Endothelial cell (in vitro differentiated cells): ENCODE measurements around the gene SUPT3H. TPM values are rescaled to one million over a fixed set of nuclear protein-coding genes. Genes with fewer than 3 reads are reported as not detected.

ENCODE experiments used
- DNase-seq: peaks from one replicate; pipeline ENCODE4 v3.0.0; 2021; ENCODE audit warnings: low spot score
- H3K27ac Mint-ChIP-seq: one replicate; pipeline ENCODE4 v1.8.0; 2021; ENCODE audit warnings: mixed read lengths, inconsistent platforms; ENCODE audit not compliant: unreplicated experiment
- H3K27me3 Mint-ChIP-seq: one replicate; pipeline ENCODE4 v1.8.0; 2021; ENCODE audit warnings: mild to moderate bottlenecking, moderate library complexity, mixed read lengths, inconsistent platforms; ENCODE audit not compliant: unreplicated experiment
- H3K36me3 Mint-ChIP-seq: one replicate; pipeline ENCODE4 v1.8.0; 2021; ENCODE audit warnings: mild to moderate bottlenecking, low read depth, mixed read lengths, inconsistent platforms; ENCODE audit not compliant: unreplicated experiment
- H3K4me1 Mint-ChIP-seq: one replicate; pipeline ENCODE4 v1.8.0; 2021; ENCODE audit warnings: mild to moderate bottlenecking, mixed read lengths, inconsistent platforms; ENCODE audit not compliant: unreplicated experiment
- H3K4me3 Mint-ChIP-seq: one replicate; pipeline ENCODE4 v1.8.0; 2021; ENCODE audit warnings: mild to moderate bottlenecking, mixed read lengths, inconsistent platforms; ENCODE audit not compliant: unreplicated experiment
- H3K9me3 Mint-ChIP-seq: one replicate; pipeline ENCODE4 v1.8.0; 2021; ENCODE audit warnings: mixed read lengths, inconsistent platforms; ENCODE audit not compliant: unreplicated experiment
- CTCF ChIP-seq: fragments of 200-600 bp; sonication (generic); IDR thresholded peaks from one replicate; pipeline ENCODE4 v1.5.0; 2021; ENCODE audit warnings: antibody characterized with exemption; ENCODE audit not compliant: unreplicated experiment
- total RNA-seq: library from RNA; stranded (reverse); fragmentation: NEBNext Ultra II Directional; extraction: Animal tissue kit (Norgen Biotek cat#: 25700); gene quantifications from one replicate; pipeline ENCODE4 v1.2.1, GENCODE V29; 2021; ENCODE audit not compliant: unreplicated experiment

The SUPT3H gene
- total RNA-seq, 1 donor from 2014 or later: 28.5 TPM

GRCh38 chr6:45126033-45126432 is 251.7 kb downstream of the SUPT3H start:
- Mint-ChIP-seq H3K27me3 (no peaks in the 10 kb centered on the region), H3K36me3 (no peaks in the 10 kb centered on the region), H3K4me1 (peaks cover 1% of the 10 kb centered on the region), H3K27ac (no peak overlapping the region), H3K9me3 (no peaks in the 10 kb centered on the region), H3K4me3 (no peak overlapping the region)
- no peak for TF ChIP-seq CTCF
- DNase-seq: no peak

GRCh38 chr6:45123023-45123422 is 254.7 kb downstream of the SUPT3H start:
- no peaks in the 10 kb centered on the region for H3K36me3 Mint-ChIP-seq
- no peak overlapping the region for H3K4me3 Mint-ChIP-seq
- DNase-seq: no peak
- peaks cover 3% of the 10 kb centered on the region for H3K4me1 Mint-ChIP-seq
- H3K27me3 Mint-ChIP-seq: no peaks in the 10 kb centered on the region
- H3K27ac Mint-ChIP-seq: no peak overlapping the region
- TF ChIP-seq CTCF: no peak
- H3K9me3 Mint-ChIP-seq: no peaks in the 10 kb centered on the region

DNA sequence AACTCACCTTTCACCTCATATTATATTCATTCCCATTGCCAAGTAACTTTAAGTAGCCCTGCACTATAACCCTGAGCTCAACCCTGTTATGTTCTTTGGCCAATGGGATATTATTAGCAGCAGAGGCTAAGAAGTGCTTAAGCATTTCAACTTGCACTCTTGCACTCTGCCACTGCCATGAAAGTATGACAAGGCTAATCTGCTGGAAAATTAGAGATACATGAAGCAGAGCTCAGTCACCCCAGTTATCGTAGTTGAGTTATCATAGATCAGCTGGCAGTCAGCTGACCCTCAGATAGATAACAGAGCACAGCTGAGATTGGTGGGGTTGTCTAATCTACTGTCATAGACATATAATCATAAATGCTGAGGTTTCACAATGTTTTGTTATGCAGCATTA is 259.0 kb downstream of the SUPT3H start:
- Mint-ChIP-seq H3K27ac (no peak overlapping the region), H3K4me1 (peaks cover 6% of the 10 kb centered on the region), H3K36me3 (no peaks in the 10 kb centered on the region), H3K4me3 (no peak overlapping the region), H3K27me3 (no peaks in the 10 kb centered on the region), H3K9me3 (no peaks in the 10 kb centered on the region)
- no peak for TF ChIP-seq CTCF
- DNase-seq: no peak

DNA sequence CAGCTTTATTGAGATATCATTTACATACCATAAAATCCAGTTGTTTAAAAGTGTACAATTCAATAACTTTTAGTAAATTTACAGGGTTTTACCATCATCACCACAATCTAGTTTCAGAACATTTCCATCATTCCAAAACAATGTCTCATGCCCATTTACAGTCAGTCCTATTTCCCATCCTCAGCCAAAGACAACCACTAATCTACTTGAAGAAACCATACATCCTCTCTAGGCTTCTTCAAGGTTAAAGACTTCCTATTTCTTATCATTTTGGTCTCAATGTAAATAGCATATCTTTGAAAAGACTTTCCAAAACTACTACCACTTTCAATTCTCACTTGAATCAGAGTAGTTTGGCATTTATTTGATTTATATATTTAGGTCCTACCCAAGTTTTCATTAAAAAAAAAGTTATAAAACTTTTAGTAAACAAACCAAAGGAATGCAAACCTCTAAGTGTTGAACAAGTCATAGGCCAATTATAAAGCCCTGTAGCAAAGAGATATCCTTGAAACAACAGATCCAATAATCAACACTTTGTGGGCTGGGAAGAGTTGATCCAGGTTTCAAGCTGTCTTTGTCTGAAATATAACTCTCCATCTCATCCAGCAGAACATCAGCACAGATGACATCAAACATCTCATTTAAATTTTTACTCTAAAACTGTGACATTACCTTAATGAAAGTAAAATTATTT is 260.9 kb downstream of the SUPT3H start:
- Mint-ChIP-seq H3K27ac (no peak overlapping the region), H3K9me3 (no peaks in the 10 kb centered on the region), H3K4me3 (no peak overlapping the region), H3K36me3 (no peaks in the 10 kb centered on the region), H3K4me1 (peaks cover 6% of the 10 kb centered on the region), H3K27me3 (no peaks in the 10 kb centered on the region)
- TF ChIP-seq CTCF: no peak
- DNase-seq: no peak

GRCh38 chr6:45115696-45116095 is 262.0 kb downstream of the SUPT3H start:
- no peak overlapping the region for H3K27ac Mint-ChIP-seq
- no peaks in the 10 kb centered on the region for H3K36me3 Mint-ChIP-seq
- no peaks in the 10 kb centered on the region for H3K27me3 Mint-ChIP-seq
- TF ChIP-seq CTCF: no peak
- DNase-seq: no peak
- no peak overlapping the region for H3K4me3 Mint-ChIP-seq
- peaks cover 3% of the 10 kb centered on the region for H3K4me1 Mint-ChIP-seq
- no peaks in the 10 kb centered on the region for H3K9me3 Mint-ChIP-seq
